Osteoblast (primary cell): ENCODE data around the gene CCL8. TPM values are rescaled to one million over a fixed set of nuclear protein-coding genes. Genes with fewer than 3 reads are reported as not detected.

Experiments used
- DNase-seq: peaks from one replicate; pipeline ENCODE4 v3.0.0; 2011; ENCODE audit warnings: low spot score, mixed read lengths; ENCODE audit not compliant: insufficient read length; ENCODE audit errors: missing footprints
- H2AFZ ChIP-seq: 2 replicates; pipeline ENCODE4 v1.6.0; 2011; ENCODE audit warnings: mild to moderate bottlenecking, low read length
- H3K27ac ChIP-seq: 2 replicates; pipeline ENCODE4 v1.5.1; 2011; ENCODE audit warnings: mild to moderate bottlenecking, low read depth, low read length, moderate library complexity
- H3K27me3 ChIP-seq: 2 replicates; pipeline ENCODE4 v1.6.0; 2012; ENCODE audit warnings: mild to moderate bottlenecking, control low read depth, inconsistent platforms, low read length, moderate library complexity; ENCODE audit not compliant: insufficient read depth
- H3K36me3 ChIP-seq: 2 replicates; pipeline ENCODE4 v1.5.1; 2011; ENCODE audit warnings: mild to moderate bottlenecking, low read length, control low read depth, moderate library complexity; ENCODE audit not compliant: insufficient read depth
- H3K4me1 ChIP-seq: 2 replicates; pipeline ENCODE4 v1.5.1; 2011; ENCODE audit warnings: mild to moderate bottlenecking, low read length, control low read depth, moderate library complexity; ENCODE audit not compliant: insufficient read depth
- H3K4me2 ChIP-seq: 2 replicates; pipeline ENCODE4 v1.6.0; 2011; ENCODE audit warnings: mild to moderate bottlenecking, low read length; ENCODE audit not compliant: insufficient read depth
- H3K4me3 ChIP-seq: fragments of 200-600 bp; sonication (generic); 3 replicates; pipeline ENCODE4 v1.5.1; 2012; ENCODE audit warnings: mild to moderate bottlenecking, low read length, inconsistent platforms; ENCODE audit not compliant: insufficient read depth
- H3K79me2 ChIP-seq: 2 replicates; pipeline ENCODE4 v1.6.0; 2012; ENCODE audit warnings: mild to moderate bottlenecking, low read length, control low read depth, inconsistent platforms; ENCODE audit not compliant: insufficient read depth
- H3K9me3 ChIP-seq: 2 replicates; pipeline ENCODE4 v1.5.1; 2011; ENCODE audit warnings: low read depth, low read length, control low read depth
- H4K20me1 ChIP-seq: 2 replicates; pipeline ENCODE4 v1.6.0; 2012; ENCODE audit warnings: mild to moderate bottlenecking, low read length, control low read depth; ENCODE audit not compliant: insufficient read depth
- CTCF ChIP-seq: IDR thresholded peaks from 2 replicates; pipeline ENCODE4 v1.5.1; 2011; ENCODE audit warnings: mild to moderate bottlenecking, low read depth, low read length, moderate library complexity; ENCODE audit errors: extremely low read depth
- total RNA-seq: library from RNA; depleted of rRNA; stranded (reverse); fragments of >200 nt; gene quantifications from 2 replicates; pipeline ENCODE4 v1.2.3, GENCODE V29; 2012

CCL8 gene
- total RNA-seq, 1 donor = 0.36 TPM

- Histone ChIP-seq H2AFZ (no peak overlapping the region), H3K4me1 (peaks cover 48% of the 10 kb centered on the region), H3K27ac (no peak overlapping the region), H3K4me2 (no peak overlapping the region), H3K36me3 (no peaks in the 10 kb centered on the region), H3K79me2 (no peaks in the 10 kb centered on the region), H3K9me3 (no peaks in the 10 kb centered on the region), H4K20me1 (no peaks in the 10 kb centered on the region), H3K4me3 (no peak overlapping the region), H3K27me3 (no peaks in the 10 kb centered on the region)
- TF ChIP-seq CTCF = no peak
- DNase-seq = no peak
Observed at GRCh38 chr17:34301986-34302385, 17.2 kb upstream of the CCL8 start.

DNA sequence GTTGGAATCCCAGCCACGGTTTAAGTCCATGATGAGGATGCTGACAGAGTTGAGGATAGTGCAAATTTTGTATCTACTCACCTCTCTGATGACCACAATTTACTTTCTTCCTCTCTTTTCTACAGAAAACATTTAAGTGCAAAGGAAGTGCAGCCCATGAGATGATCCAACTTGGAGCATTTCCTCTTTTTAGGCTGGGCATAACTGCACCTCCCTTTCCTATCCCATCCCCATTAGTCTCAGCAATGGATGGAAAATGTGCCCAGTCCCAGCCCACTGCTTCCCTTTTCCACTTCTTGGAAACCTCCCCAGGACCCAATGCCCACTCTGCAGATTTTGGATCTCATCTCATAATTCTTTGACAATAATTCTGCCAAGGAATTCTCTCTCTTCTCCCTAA is 16.6 kb upstream of the CCL8 start:
- no peaks in the 10 kb centered on the region for H3K79me2 ChIP-seq
- H3K4me3 ChIP-seq = no peak overlapping the region
- H3K4me1 ChIP-seq = peaks cover 53% of the 10 kb centered on the region
- H3K27me3 ChIP-seq = no peaks in the 10 kb centered on the region
- no peak overlapping the region for H3K4me2 ChIP-seq
- no peak for TF ChIP-seq CTCF
- no peaks in the 10 kb centered on the region for H3K36me3 ChIP-seq
- H2AFZ ChIP-seq = no peak overlapping the region
- DNase-seq = no peak
- H4K20me1 ChIP-seq = no peaks in the 10 kb centered on the region
- H3K9me3 ChIP-seq = no peaks in the 10 kb centered on the region
- no peak overlapping the region for H3K27ac ChIP-seq

DNA sequence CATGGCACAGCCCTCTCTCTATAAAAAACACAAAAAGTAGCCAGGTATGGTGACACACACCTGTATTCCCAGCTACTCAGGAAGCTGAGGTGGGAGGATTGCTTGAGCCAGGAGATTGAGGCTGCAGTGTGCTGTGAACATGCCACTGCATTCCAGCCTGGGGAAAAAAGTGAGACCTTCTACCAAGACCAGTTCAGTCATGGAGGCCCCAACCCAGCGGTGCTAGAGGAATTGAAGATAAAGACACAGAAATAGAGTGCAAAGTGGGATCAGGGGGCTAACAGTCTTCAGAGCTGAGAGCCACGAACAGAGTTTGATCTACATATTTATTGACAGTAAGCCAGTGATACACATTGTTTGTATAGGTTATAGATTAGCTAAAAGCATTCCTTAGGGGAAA is 15.6 kb upstream of the CCL8 start:
- H3K27me3 ChIP-seq = no peaks in the 10 kb centered on the region
- H4K20me1 ChIP-seq = no peaks in the 10 kb centered on the region
- no peak overlapping the region for H3K27ac ChIP-seq
- DNase-seq = no peak
- H2AFZ ChIP-seq = no peak overlapping the region
- no peaks in the 10 kb centered on the region for H3K9me3 ChIP-seq
- H3K4me2 ChIP-seq = no peak overlapping the region
- no peak overlapping the region for H3K4me3 ChIP-seq
- H3K36me3 ChIP-seq = no peaks in the 10 kb centered on the region
- peaks cover 53% of the 10 kb centered on the region for H3K4me1 ChIP-seq
- H3K79me2 ChIP-seq = no peaks in the 10 kb centered on the region
- no peak for TF ChIP-seq CTCF

DNA sequence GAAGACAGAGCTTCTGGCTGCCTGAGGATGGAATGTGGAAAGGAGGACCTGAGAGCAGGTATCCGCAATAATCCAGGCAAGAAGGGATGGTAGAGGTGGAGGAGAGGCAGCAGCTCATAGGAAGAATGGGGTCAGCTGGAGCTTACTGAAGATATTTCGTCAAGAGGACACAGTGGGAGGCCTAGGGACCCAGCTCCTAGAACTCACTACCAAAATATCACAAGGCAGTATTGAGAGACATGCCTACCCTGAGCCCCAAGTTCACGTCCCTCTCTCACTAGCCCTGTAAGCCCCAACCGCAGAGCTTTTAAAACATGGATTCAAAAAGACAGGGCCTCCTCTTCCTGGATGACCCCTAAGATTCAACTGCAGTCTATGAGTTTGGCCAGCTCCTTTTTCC is 14.2 kb upstream of the CCL8 start:
- Histone ChIP-seq H3K4me2 (no peak overlapping the region), H2AFZ (no peak overlapping the region), H3K27ac (no peak overlapping the region), H3K9me3 (no peaks in the 10 kb centered on the region), H3K4me3 (no peak overlapping the region), H4K20me1 (no peaks in the 10 kb centered on the region), H3K27me3 (no peaks in the 10 kb centered on the region), H3K4me1 (peaks cover 41% of the 10 kb centered on the region), H3K36me3 (no peaks in the 10 kb centered on the region), H3K79me2 (no peaks in the 10 kb centered on the region)
- DNase-seq = no peak
- no peak for TF ChIP-seq CTCF
